ENCODE measurements around the gene TNS3.

TNS3 gene

GRCh38 chr7:47580811-47581331 is 1.0 kb downstream of the TNS3 start:
- DNase-seq: no peak

- DNase-seq: peak; percentile 41
Observed at GRCh38 chr7:47580175-47580706, 1.7 kb downstream of the TNS3 start.

GRCh38 chr7:47579458-47579857 is 2.5 kb downstream of the TNS3 start:
- DNase-seq: no peak

- DNase-seq: no peak
Observed at GRCh38 chr7:47578579-47579270, 3.2 kb downstream of the TNS3 start.

DNA sequence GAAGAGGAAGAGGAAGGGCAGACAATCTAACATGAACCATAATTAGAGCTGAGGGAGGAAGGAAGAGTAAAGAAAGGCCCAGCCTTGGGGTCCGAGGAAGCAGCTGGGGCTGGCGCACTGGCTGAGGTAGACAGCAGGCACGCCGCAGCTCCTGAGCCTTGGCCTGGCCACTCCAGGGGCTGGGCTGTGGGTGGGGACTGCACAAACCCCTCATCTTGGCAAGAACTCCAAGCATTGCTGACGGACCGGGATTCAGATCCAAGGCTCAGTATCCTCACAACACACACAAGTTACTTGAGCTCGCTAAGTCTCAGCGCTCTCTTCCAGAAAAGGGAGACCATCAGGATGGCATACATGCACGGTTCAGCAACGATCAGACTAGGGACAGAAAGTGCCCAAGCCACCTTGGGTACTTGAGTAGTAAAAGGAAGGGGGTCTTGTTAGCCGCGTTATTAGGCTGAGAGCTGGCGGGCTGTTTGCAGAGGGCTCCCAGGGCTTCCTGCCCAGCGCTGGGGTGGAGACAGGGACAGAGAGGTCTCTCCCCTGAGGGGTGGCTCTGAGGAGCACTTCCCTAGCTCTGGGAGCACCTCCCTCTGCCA is 4.5 kb downstream of the TNS3 start:
- no peak for DNase-seq

GRCh38 chr7:47576866-47577306 is 5.0 kb downstream of the TNS3 start:
- DNase-seq: no peak

DNA sequence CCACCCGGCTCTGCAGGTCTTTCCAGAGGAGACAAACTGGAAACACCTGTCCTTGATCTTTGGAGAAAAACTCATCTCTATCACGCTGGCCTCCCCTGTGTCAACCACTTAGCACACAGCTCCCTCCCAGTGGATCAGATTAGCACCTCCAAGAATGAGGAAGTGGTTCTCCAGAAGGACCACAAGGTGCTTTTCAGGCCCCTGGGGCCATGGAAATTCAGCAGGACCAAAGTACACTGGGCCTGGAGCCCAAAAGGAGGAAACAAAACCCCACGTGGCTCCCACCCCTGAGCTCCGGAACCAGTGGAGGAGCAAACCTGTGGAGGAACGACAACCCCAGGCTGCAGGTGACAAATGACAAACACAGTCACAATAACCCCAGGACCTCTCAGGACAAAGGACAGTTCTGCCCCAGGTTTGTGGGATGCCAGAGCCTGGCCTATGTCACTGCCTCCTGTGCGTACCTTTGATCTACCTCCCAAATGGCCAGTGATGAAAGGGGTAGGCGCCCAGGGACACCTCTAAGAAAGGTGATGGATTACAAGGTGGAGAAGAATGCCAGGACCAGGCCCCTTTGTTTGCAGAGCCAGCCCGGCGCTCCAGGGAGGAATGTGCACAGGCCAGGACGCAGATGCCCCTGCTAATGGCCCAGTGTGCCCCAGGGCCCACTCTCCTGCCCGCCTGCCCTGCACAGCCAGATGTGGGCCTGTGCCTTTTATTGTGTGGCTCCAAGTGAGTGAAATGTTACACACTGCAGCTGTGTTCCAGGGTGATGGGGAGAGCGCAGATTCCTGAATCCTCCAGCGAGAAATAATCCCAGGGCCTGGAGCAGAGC is 5.7 kb downstream of the TNS3 start:
- no peak for DNase-seq

GRCh38 chr7:47574482-47575329 is 7.2 kb downstream of the TNS3 start:
- DNase-seq: no peak

DNA sequence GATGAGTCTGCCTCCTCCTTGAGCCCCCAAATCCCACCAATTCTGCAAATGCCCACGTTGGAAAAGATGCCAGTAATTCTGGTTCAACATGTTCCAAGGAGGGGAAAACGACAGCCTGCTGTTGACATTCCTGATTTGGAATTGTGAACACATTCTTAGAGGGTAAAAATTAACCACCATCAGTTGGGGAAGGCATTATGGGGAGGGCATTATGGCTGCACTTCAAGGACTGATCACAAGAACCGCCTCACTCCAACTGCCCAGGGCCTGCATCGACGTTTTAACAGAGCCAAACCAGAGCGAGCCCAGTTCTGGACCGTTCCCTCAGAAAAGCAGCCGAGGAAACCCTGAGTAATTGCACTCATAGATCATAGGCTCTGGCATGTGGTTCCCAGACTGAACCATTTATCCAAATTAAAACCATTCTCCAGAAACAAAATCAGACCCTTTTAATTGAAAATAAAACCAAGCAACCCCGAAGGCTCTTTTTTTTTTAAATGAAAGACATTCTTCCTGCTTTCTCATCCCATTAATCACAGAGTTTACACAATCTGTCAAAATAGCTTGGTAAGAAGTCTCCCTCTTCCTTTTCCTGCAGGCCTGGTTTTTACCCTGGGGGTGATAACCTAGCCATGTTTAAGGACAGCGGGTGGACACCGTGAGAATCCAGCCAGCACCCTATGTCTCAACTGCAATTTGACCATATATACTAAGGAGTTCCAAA is 8.0 kb downstream of the TNS3 start:
- DNase-seq: no peak

GRCh38 chr7:47572939-47573757 is 8.8 kb downstream of the TNS3 start:
- DNase-seq: no peak

GRCh38 chr7:47572094-47572445 is 9.8 kb downstream of the TNS3 start:
- DNase-seq: no peak

GRCh38 chr7:47571331-47572093 is 10.4 kb downstream of the TNS3 start:
- DNase-seq: peak; percentile 68

DNA sequence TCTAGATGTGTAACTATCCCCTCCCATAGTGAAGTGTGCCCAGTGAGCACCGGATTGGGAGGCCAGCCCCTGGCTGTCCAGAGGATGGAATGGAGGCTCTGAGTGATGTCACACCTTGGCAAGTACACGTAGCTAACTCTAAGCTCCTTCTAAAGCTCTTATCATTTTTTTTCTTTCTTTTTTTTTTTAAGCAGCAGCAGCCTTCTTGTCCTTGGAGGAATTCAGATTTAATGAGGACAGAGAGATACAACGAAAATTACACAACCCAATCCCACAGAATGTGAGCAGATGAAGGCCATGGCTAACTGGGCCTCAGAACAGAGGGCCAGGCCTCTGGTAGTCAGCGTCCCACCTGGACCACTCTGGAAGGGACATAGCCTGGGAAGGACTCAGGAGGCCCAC is 11.3 kb downstream of the TNS3 start:
- no peak for DNase-seq

- DNase-seq: no peak
Observed at GRCh38 chr7:47568547-47568946, 13.4 kb downstream of the TNS3 start.

GRCh38 chr7:47568056-47568455 is 13.9 kb downstream of the TNS3 start:
- no peak for DNase-seq

- DNase-seq: no peak
Observed at GRCh38 chr7:47565640-47566250, 16.2 kb downstream of the TNS3 start.

- no peak for DNase-seq
Observed at GRCh38 chr7:47563521-47563920, 18.4 kb downstream of the TNS3 start.

- no peak for DNase-seq
Observed at GRCh38 chr7:47561715-47562446, 20.0 kb downstream of the TNS3 start.
